Astrocyte (in vitro differentiated cells and primary cell): Measurements from ENCODE around the gene TSPAN17. TPM values are rescaled to one million over a fixed set of nuclear protein-coding genes. Genes with fewer than 3 reads are reported as not detected.

Source experiments
- DNase-seq: peaks from one replicate; pipeline ENCODE4 v3.0.0-alpha.2; 2010; ENCODE audit warnings: low read depth
- FAIRE-seq: peaks from 2 replicates; lab custom pipeline; 2011; peaks lifted over from hg19 to GRCh38; lab: Jason Lieb, UNC
- H2AFZ ChIP-seq: 2 replicates; pipeline ENCODE4 v1.6.0; 2012; ENCODE audit warnings: low read depth, low read length, inconsistent platforms
- H3K27ac ChIP-seq: 2 replicates; pipeline ENCODE4 v1.5.1; 2011; ENCODE audit warnings: low read depth, low read length, inconsistent platforms
- H3K27me3 ChIP-seq: 2 replicates; pipeline ENCODE4 v1.6.0; 2011; ENCODE audit warnings: low read length, inconsistent platforms; ENCODE audit not compliant: insufficient read depth
- H3K36me3 ChIP-seq: 2 replicates; pipeline ENCODE4 v1.5.1; 2011; ENCODE audit warnings: low read length, inconsistent platforms; ENCODE audit not compliant: insufficient read depth
- H3K4me1 ChIP-seq: 2 replicates; pipeline ENCODE4 v1.5.1; 2011; ENCODE audit warnings: low read length, inconsistent platforms; ENCODE audit not compliant: insufficient read depth
- H3K4me2 ChIP-seq: 2 replicates; pipeline ENCODE4 v1.6.0; 2012; ENCODE audit warnings: low read length, inconsistent platforms
- H3K4me3 ChIP-seq: 2 replicates; pipeline ENCODE4 v1.5.1; 2011; ENCODE audit warnings: low read depth, mild to moderate bottlenecking, low read length, inconsistent platforms; ENCODE audit not compliant: insufficient read depth
- H3K79me2 ChIP-seq: 2 replicates; pipeline ENCODE4 v1.6.0; 2012; ENCODE audit warnings: mild to moderate bottlenecking, low read length, inconsistent platforms; ENCODE audit not compliant: insufficient read depth
- H3K9ac ChIP-seq: 2 replicates; pipeline ENCODE4 v1.6.0; 2012; ENCODE audit warnings: mild to moderate bottlenecking, low read length, inconsistent platforms
- H3K9me3 ChIP-seq: 2 replicates; pipeline ENCODE4 v1.5.1; 2012; ENCODE audit warnings: low read depth, mild to moderate bottlenecking, low read length, inconsistent platforms; ENCODE audit not compliant: insufficient read depth
- H4K20me1 ChIP-seq: 2 replicates; pipeline ENCODE4 v1.6.0; 2012; ENCODE audit warnings: low read length, inconsistent platforms; ENCODE audit not compliant: insufficient read depth
- H3K27ac Mint-ChIP-seq: one replicate; pipeline ENCODE4 v1.8.0; 2021; ENCODE audit warnings: mild to moderate bottlenecking, mixed read lengths; ENCODE audit not compliant: unreplicated experiment
- H3K27me3 Mint-ChIP-seq: one replicate; pipeline ENCODE4 v1.8.0; 2021; ENCODE audit warnings: low read depth, mixed read lengths; ENCODE audit not compliant: unreplicated experiment
- H3K36me3 Mint-ChIP-seq: one replicate; pipeline ENCODE4 v1.8.0; 2021; ENCODE audit warnings: low read depth, mixed read lengths; ENCODE audit not compliant: unreplicated experiment
- H3K4me1 Mint-ChIP-seq: one replicate; pipeline ENCODE4 v1.8.0; 2021; ENCODE audit warnings: low read depth, mixed read lengths; ENCODE audit not compliant: unreplicated experiment
- H3K4me3 Mint-ChIP-seq: one replicate; pipeline ENCODE4 v1.8.0; 2021; ENCODE audit warnings: mild to moderate bottlenecking, moderate library complexity, mixed read lengths; ENCODE audit not compliant: unreplicated experiment
- H3K9me3 Mint-ChIP-seq: one replicate; pipeline ENCODE4 v1.8.0; 2021; ENCODE audit warnings: mild to moderate bottlenecking, mixed read lengths; ENCODE audit not compliant: unreplicated experiment
- EZH2 ChIP-seq: IDR thresholded peaks from 2 replicates; pipeline ENCODE4 v1.6.1; 2012; ENCODE audit warnings: mild to moderate bottlenecking, low read length, inconsistent platforms; ENCODE audit not compliant: insufficient read depth
- total RNA-seq: library from RNA; stranded (reverse); gene quantifications from 2 replicates; pipeline ENCODE4 v1.2.1, GENCODE V29; 2021
- TF ChIP-seq, protein P1 (sequence below): IDR thresholded peaks from 2 replicates; pipeline ENCODE4 v1.5.1; 2011; ENCODE audit warnings: low read depth, mild to moderate bottlenecking, inconsistent platforms, low read length, moderate library complexity; ENCODE audit not compliant: insufficient read depth

TSPAN17 gene
- total RNA-seq, 1 donor from 2014 or later: 56.5 TPM

DNA sequence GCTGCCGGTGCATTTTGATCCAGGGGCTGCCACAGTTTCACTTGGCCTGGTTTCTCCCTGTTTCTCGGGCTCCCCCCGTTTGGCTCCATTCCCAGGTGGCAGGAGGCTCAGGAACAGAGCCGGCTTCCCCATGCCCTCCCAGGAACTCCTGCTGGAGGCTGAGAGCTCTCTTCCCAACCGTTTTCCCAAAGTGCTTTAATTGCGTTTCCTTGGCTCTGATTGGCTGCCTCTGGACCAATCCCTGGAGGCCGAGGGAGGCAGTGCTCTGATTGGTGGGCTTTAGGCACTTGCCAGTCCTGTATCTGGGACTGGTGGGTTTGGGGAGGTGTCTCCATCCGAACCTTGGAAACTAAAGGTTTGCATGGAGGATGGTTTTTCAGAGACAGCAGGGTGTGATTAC lies 4.9 kb downstream of the TSPAN17 start:
- Mint-ChIP-seq H3K27ac (no peak overlapping the region), H3K4me1 (peaks cover 17% of the 10 kb centered on the region), H3K27me3 (no peaks in the 10 kb centered on the region), H3K36me3 (peaks cover 5% of the 10 kb centered on the region), H3K4me3 (no peak overlapping the region), H3K9me3 (no peaks in the 10 kb centered on the region)
- peaks cover 24% of the 10 kb centered on the region for H3K4me1 ChIP-seq
- TF ChIP-seq, protein P1, sequence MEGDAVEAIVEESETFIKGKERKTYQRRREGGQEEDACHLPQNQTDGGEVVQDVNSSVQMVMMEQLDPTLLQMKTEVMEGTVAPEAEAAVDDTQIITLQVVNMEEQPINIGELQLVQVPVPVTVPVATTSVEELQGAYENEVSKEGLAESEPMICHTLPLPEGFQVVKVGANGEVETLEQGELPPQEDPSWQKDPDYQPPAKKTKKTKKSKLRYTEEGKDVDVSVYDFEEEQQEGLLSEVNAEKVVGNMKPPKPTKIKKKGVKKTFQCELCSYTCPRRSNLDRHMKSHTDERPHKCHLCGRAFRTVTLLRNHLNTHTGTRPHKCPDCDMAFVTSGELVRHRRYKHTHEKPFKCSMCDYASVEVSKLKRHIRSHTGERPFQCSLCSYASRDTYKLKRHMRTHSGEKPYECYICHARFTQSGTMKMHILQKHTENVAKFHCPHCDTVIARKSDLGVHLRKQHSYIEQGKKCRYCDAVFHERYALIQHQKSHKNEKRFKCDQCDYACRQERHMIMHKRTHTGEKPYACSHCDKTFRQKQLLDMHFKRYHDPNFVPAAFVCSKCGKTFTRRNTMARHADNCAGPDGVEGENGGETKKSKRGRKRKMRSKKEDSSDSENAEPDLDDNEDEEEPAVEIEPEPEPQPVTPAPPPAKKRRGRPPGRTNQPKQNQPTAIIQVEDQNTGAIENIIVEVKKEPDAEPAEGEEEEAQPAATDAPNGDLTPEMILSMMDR: no peak
- no peak for TF ChIP-seq EZH2
- FAIRE-seq (no peak), DNase-seq (no peak)
- H3K36me3 ChIP-seq: no peaks in the 10 kb centered on the region
- peaks cover 38% of the 10 kb centered on the region for H3K79me2 ChIP-seq
- H3K27ac ChIP-seq: no peak overlapping the region
- no peak overlapping the region for H2AFZ ChIP-seq
- H3K4me2 ChIP-seq: no peak overlapping the region
- no peak overlapping the region for H3K9ac ChIP-seq
- H4K20me1 ChIP-seq: peaks cover 64% of the 10 kb centered on the region
- no peaks in the 10 kb centered on the region for H3K27me3 ChIP-seq
- H3K4me3 ChIP-seq: no peak overlapping the region
- no peaks in the 10 kb centered on the region for H3K9me3 ChIP-seq

DNA sequence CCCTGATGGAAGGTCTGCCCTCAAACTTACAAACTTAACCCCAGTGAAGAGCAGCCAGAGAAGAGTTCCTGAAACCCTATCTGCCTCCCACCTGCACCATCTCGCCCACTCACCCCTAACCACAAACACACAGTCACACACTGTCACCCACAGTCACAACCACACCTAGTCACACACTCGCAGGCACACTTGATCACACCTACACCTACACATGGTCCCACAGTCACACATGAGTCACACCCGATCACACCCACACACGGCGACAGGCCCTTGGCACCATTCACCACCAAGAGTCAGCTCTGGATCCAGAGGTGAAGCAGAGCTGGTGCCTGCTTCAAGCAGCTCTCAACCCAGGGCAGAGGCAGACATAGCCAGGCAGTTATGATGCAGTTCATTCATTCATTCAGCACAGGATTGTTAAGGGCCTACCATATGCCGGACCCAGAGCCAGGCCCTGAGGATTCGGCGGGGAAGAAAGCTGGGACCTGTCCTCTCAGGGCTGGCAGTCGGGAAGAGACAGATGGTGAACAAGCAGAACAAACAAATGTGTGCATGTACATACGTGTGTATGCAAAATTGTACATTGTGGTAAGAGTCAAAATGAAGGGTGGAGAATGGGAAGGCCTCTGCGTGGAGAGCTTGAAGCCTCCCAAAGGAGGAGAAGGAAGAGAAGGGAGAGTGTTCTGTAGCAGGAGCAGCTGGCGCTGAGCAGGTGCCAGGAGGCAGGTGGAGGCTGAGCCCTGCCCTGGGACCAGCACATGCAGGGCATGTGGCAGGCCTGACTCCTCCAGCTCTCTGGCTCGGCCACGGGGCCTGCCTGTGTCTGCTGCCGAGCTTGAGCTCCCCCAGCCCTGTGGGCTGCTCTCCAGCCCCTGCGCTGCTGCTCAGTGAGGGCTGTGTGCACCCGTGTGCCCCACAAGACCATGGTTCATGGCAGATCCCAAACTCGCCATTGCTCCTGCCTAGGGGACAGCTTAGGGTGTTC lies 6.4 kb downstream of the TSPAN17 start:
- H4K20me1 ChIP-seq: peaks cover 72% of the 10 kb centered on the region
- peaks cover 16% of the 10 kb centered on the region for H3K4me1 ChIP-seq
- Mint-ChIP-seq H3K4me3 (peak overlapping the region; percentile 51), H3K36me3 (peaks cover 13% of the 10 kb centered on the region), H3K4me1 (peaks cover 23% of the 10 kb centered on the region), H3K27me3 (no peaks in the 10 kb centered on the region), H3K9me3 (no peaks in the 10 kb centered on the region), H3K27ac (peak overlapping the region; percentile 1)
- H3K27ac ChIP-seq: no peak overlapping the region
- H3K36me3 ChIP-seq: no peaks in the 10 kb centered on the region
- TF ChIP-seq, protein P1: no peak
- no peak for TF ChIP-seq EZH2
- H3K4me3 ChIP-seq: no peak overlapping the region
- DNase-seq (no peak), FAIRE-seq (no peak)
- H3K9me3 ChIP-seq: no peaks in the 10 kb centered on the region
- no peaks in the 10 kb centered on the region for H3K27me3 ChIP-seq
- no peak overlapping the region for H2AFZ ChIP-seq
- peak overlapping the region; percentile 45 for H3K4me2 ChIP-seq
- no peak overlapping the region for H3K9ac ChIP-seq
- H3K79me2 ChIP-seq: peaks cover 26% of the 10 kb centered on the region

DNA sequence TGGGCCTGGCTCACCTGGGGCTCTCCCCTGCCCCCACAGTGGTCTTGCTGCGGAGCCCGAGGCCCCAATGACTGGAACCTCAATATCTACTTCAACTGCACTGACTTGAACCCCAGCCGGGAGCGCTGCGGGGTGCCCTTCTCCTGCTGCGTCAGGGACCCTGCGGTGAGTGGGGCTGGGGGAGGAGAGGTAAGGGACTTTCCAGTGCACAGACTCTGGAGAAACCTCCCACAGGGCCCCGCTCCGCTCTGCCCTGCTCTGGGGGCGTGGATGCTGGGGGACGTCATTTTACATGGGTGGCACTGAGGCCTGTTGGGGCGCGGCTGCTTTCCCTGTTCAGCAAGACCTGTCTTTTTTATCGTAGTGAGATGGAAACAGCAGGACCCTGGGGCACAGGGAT lies 7.6 kb downstream of the TSPAN17 start:
- H3K4me1 Mint-ChIP-seq: peaks cover 28% of the 10 kb centered on the region
- no peak overlapping the region for H2AFZ ChIP-seq
- no peaks in the 10 kb centered on the region for H3K9me3 ChIP-seq
- peaks cover 12% of the 10 kb centered on the region for H3K4me1 ChIP-seq
- H3K27me3 Mint-ChIP-seq: no peaks in the 10 kb centered on the region
- FAIRE-seq (no peak), DNase-seq (no peak)
- no peak overlapping the region for H3K4me3 Mint-ChIP-seq
- H3K27me3 ChIP-seq: no peaks in the 10 kb centered on the region
- H3K79me2 ChIP-seq: peaks cover 18% of the 10 kb centered on the region
- H3K36me3 ChIP-seq: no peaks in the 10 kb centered on the region
- no peak overlapping the region for H3K9ac ChIP-seq
- TF ChIP-seq, protein P1: no peak
- TF ChIP-seq EZH2: no peak
- no peak overlapping the region for H3K4me2 ChIP-seq
- H3K36me3 Mint-ChIP-seq: peaks cover 13% of the 10 kb centered on the region
- no peak overlapping the region for H3K4me3 ChIP-seq
- H3K27ac Mint-ChIP-seq: no peak overlapping the region
- H4K20me1 ChIP-seq: peaks cover 72% of the 10 kb centered on the region
- no peaks in the 10 kb centered on the region for H3K9me3 Mint-ChIP-seq
- H3K27ac ChIP-seq: no peak overlapping the region
